Suprapubic skin (tissue), 4 donors: Measurements from ENCODE around the gene OR52A5. TPM values are rescaled to one million over a fixed set of nuclear protein-coding genes. Genes with fewer than 3 reads are reported as not detected.
"Not testable (repeated sequence)": the region's sequence is repeated elsewhere in the genome, so short reads cannot be mapped to it uniquely, and the experiment has no call there.

Experiments used
- DNase-seq, 2 donors: peaks; one replicate each; pipeline ENCODE4 v3.0.0-alpha.2; 2019; ENCODE audit warnings: low spot score in 2 of 2
- H3K27ac ChIP-seq: fragments of 200-600 bp; sonication (generic); one replicate; pipeline ENCODE4 v1.5.1; 2019
- H3K27me3 ChIP-seq: fragments of 200-600 bp; sonication (generic); one replicate; pipeline ENCODE4 v1.5.1; 2019
- H3K36me3 ChIP-seq: fragments of 200-600 bp; sonication (generic); one replicate; pipeline ENCODE4 v1.5.1; 2019
- H3K4me1 ChIP-seq: fragments of 200-600 bp; sonication (generic); one replicate; pipeline ENCODE4 v1.5.1; 2019
- H3K4me3 ChIP-seq: fragments of 200-600 bp; sonication (generic); one replicate; pipeline ENCODE4 v1.5.1; 2019; ENCODE audit warnings: mild to moderate bottlenecking
- H3K9me3 ChIP-seq: fragments of 200-600 bp; sonication (generic); one replicate; pipeline ENCODE4 v1.5.1; 2019
- EP300 ChIP-seq: sonication (generic); formaldehyde crosslinking; IDR thresholded peaks from one replicate; pipeline ENCODE4 v1.6.1; 2017; ENCODE audit warnings: antibody characterized with exemption
- POLR2A ChIP-seq, 2 donors: fragments of 450-650 bp; IDR thresholded peaks; one replicate each; pipeline ENCODE4 v1.6.1; 2017; ENCODE audit warnings: antibody characterized with exemption in 2 of 2, mild to moderate bottlenecking in 2 of 2, moderate library complexity in 2 of 2
- POLR2AphosphoS5 ChIP-seq, 3 donors: sonication (generic); formaldehyde crosslinking; IDR thresholded peaks; one replicate each; pipeline ENCODE4 v1.6.1; 2017; ENCODE audit warnings: antibody characterized with exemption in 3 of 3
- WGBS: methylation state at CpG from one replicate; pipeline ENCODE4 v1.1.5; 2018; 5-methylcytosine and 5-hydroxymethylcytosine counted together
- total RNA-seq, 4 donors: library from RNA; depleted of rRNA; stranded (reverse); fragments of >200 nt; gene quantifications; one replicate each; pipeline ENCODE4 v1.1.0, GENCODE V29; 2016
- TF ChIP-seq, protein P1 (sequence below), 2 donors: fragments of 200-600 bp in 1 of 2; fragments of 450-650 bp in 1 of 2; sonication (generic) in 1 of 2; IDR thresholded peaks; one replicate each; pipeline ENCODE4 v1.5.1; 2016 to 2019; ENCODE audit warnings: antibody characterized with exemption in 2 of 2, mild to moderate bottlenecking in 1 of 2, moderate library complexity in 1 of 2

OR52A5 gene
- not detected for total RNA-seq

DNA sequence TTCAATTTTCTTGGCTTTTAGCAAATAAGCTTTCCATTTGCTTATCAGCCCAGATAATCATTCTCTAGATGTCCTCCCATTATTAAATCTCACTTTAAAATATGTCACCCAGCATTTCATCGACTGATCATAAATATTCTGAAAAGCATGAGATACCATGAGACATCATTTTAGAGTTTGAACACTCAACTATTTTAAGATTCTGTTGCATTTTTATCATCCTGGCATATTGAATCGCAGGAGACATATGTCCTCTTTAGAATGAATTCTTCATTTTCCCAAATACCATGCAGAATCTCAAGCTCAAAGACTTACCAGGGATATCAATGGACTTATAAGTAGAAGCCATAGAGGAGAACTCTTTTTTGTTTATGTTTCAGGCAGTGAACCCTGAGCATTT, at the start of gene OR52A5:
TSS of gene OR52A5 (minus strand) at position 361 of the 400 bp plus-strand sequence. CDS start 5,714 bp downstream, outside the sequence.
- H3K36me3 ChIP-seq: no peaks in the 10 kb centered on the region
- WGBS: 86% methylated on average over 2 of the region's 2 CpGs
- H3K4me1 ChIP-seq: no peaks in the 10 kb centered on the region

DNA sequence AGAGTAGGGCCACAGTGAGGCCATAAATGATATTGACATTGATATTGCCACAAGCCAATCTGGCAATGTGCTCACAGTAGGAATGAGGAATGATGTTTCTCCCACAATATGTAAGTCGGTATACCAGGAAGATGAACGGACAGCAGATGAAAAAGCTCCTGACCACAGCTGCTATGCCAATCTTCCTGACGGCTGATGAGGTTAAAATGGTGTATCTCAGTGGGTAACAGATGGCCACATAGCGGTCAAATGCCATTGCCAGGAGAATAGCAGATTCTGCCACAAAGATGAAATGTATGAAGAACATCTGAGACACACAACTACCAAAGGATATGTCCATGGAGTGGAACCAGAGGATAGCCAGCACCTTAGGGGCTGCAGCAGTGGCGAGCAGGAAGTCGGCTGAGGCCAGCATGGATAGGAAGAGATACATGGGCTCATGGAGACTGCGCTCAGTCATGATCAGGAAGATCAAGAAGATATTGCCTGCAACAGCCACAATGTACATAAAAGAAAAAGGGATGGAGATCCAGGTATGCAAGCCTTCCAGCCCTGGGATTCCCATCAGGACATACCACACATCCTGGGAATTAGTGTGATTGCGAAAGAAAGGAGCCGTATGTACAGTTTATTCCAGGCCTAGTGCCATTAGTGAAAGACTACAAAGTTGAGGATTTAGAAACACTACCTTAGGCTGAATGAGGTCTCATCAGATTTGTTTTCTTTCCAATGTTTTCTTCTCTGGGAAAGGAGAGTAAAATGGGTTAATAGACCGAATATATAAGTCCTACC, 40.1 kb upstream of the OR52A5 start:
- Histone ChIP-seq H3K27ac (no peak overlapping the region), H3K9me3 (no peaks in the 10 kb centered on the region), H3K4me1 (no peaks in the 10 kb centered on the region), H3K27me3 (no peaks in the 10 kb centered on the region), H3K4me3 (no peak overlapping the region), H3K36me3 (no peaks in the 10 kb centered on the region)
- TF ChIP-seq EP300 (no peak), POLR2AphosphoS5 (IDR thresholded peaks at IDR 0.05) (no peak), POLR2A (IDR thresholded peaks at IDR 0.05) (no peak)
- TF ChIP-seq, protein P1, sequence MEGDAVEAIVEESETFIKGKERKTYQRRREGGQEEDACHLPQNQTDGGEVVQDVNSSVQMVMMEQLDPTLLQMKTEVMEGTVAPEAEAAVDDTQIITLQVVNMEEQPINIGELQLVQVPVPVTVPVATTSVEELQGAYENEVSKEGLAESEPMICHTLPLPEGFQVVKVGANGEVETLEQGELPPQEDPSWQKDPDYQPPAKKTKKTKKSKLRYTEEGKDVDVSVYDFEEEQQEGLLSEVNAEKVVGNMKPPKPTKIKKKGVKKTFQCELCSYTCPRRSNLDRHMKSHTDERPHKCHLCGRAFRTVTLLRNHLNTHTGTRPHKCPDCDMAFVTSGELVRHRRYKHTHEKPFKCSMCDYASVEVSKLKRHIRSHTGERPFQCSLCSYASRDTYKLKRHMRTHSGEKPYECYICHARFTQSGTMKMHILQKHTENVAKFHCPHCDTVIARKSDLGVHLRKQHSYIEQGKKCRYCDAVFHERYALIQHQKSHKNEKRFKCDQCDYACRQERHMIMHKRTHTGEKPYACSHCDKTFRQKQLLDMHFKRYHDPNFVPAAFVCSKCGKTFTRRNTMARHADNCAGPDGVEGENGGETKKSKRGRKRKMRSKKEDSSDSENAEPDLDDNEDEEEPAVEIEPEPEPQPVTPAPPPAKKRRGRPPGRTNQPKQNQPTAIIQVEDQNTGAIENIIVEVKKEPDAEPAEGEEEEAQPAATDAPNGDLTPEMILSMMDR (IDR thresholded peaks at IDR 0.05): no peak
- DNase-seq: no peak
- WGBS: 77% methylated on average over 10 of the region's 10 CpGs

More for the DNA sequence above, at the start of gene OR52A5:
- no peak for DNase-seq
- H3K27ac ChIP-seq: no peak within 1 kb of the TSS
- TF ChIP-seq POLR2A (IDR thresholded peaks at IDR 0.05): no peak
- TF ChIP-seq EP300: no peak
- TF ChIP-seq, protein P1 (IDR thresholded peaks at IDR 0.05): no peak
- no peak for TF ChIP-seq POLR2AphosphoS5 (IDR thresholded peaks at IDR 0.05)
- no peaks in the 10 kb centered on the region for H3K27me3 ChIP-seq
- H3K9me3 ChIP-seq: no peaks in the 10 kb centered on the region
- no peak within 1 kb of the TSS for H3K4me3 ChIP-seq

DNA sequence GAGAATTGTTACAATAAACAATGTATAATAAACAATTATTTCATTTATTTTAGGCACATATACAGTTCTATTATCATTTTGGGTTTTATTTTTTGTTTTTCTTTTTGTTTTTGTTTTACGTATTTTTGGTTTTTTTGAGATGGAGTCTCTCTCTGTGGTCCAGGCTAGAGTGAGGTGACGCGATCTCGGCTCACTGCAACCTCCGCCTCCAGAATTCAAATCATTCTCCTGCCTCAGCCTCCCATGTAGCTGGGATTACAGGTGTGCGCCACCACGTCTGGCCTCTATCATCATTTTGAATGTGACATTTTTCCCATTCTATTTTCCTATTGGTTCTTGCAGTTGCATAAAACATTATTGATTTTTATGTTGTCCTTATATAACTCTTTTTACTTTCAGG, 36.8 kb upstream of the OR52A5 start:
- H3K36me3 ChIP-seq: no peaks in the 10 kb centered on the region
- no peak overlapping the region for H3K27ac ChIP-seq
- no peaks in the 10 kb centered on the region for H3K4me1 ChIP-seq
- DNase-seq: no peak
- no peak overlapping the region for H3K4me3 ChIP-seq
- no peak for TF ChIP-seq POLR2A (IDR thresholded peaks at IDR 0.05)
- TF ChIP-seq, protein P1 (IDR thresholded peaks at IDR 0.05): no peak
- no peak for TF ChIP-seq EP300
- TF ChIP-seq POLR2AphosphoS5 (IDR thresholded peaks at IDR 0.05): no peak
- 92% methylated on average over 7 of the region's 7 CpGs for WGBS
- H3K27me3 ChIP-seq: no peaks in the 10 kb centered on the region
- H3K9me3 ChIP-seq: no peaks in the 10 kb centered on the region

DNA sequence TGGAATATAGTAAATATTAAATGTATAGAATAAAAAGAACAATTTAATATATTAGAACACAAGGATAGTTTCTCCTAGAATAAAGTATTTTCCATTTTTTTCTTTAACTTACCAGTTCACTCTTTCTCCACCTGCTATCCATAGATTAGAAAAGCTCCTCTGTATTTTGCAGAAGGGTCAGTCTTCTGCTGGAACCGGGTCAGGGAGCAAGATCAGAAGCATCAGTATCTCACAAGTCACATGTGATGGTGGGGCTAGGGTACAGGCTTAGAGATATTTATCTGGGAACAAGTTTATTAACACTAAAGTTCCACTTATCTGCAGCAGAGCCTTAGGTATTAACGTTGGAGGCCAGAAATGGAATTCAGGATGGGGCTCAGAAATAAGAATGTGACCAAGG, 33.7 kb upstream of the OR52A5 start:
- TF ChIP-seq POLR2A (IDR thresholded peaks at IDR 0.05) (no peak), POLR2AphosphoS5 (IDR thresholded peaks at IDR 0.05) (no peak), EP300 (no peak)
- TF ChIP-seq, protein P1 (IDR thresholded peaks at IDR 0.05): no peak
- H3K4me1 ChIP-seq: no peaks in the 10 kb centered on the region
- DNase-seq: no peak
- H3K4me3 ChIP-seq: no peak overlapping the region
- H3K36me3 ChIP-seq: no peaks in the 10 kb centered on the region
- no peaks in the 10 kb centered on the region for H3K27me3 ChIP-seq
- H3K9me3 ChIP-seq: no peaks in the 10 kb centered on the region
- no peak overlapping the region for H3K27ac ChIP-seq
- WGBS: 60% methylated on average over 2 of the region's 2 CpGs

DNA sequence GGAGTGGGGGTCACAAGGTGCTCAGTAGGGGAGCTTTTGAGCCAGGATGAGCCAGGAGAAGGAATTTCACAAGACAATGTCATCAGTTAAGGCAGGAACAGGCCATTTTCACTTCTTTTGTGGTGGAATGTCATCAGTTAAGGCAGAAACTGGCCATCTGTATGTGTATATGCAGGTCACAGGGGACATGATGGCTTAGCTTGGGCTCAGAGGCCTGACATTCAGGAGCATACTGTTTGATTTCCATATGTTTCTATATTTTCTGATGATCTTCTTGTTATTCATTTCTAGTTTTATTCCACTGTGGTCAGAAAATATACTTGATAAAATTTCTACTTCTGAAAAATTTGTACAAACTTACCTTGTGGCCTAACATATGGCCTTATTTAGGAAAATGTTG, 27.7 kb upstream of the OR52A5 start:
- H3K36me3 ChIP-seq, H3K27ac ChIP-seq, H3K9me3 ChIP-seq, H3K4me3 ChIP-seq, DNase-seq, H3K4me1 ChIP-seq, H3K27me3 ChIP-seq: not testable (repeated sequence)

DNA sequence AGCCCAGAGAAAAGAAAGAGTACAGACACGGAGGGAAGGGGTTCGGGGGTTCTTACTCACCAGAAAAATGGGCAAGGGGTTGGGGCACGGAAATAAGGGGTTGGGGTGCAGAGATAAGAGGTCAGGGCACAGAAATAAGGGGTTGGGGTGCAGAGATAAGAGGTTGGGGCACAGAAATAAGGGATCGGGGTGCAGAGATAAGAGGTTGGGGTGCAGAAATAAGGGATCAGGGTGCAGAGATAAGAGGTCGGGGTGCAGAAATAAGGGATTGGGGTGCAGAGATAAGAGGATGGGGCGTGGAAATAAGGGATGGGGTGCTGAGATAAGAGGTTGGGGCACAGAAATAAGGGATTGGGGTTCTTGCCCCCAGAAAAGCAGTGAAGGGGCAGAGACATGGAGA, 26.7 kb upstream of the OR52A5 start:
- DNase-seq, H3K9me3 ChIP-seq, H3K36me3 ChIP-seq, H3K27me3 ChIP-seq, H3K4me1 ChIP-seq, H3K27ac ChIP-seq, H3K4me3 ChIP-seq: not testable (repeated sequence)
- 73% methylated on average over 6 of the region's 6 CpGs for WGBS

DNA sequence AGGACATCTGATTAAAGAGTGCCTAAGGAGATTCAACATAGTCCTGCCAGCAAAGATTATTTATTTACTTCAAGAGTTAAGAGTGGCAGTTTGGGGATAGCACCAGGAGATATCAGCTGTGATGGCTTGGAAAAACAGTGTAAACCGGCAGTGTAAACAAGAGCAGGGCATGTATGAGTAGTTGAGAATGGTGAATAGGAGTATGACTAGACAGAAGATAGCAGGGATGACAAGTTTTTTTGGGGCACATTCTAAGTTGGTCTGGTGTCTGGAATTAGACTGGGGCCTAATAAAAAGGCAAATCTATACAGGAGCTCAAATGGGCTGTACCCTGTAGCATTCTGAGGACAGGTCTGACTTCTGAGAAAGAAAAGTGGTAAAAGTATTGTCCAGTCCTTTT, 22.9 kb upstream of the OR52A5 start:
- DNase-seq, H3K9me3 ChIP-seq, H3K4me1 ChIP-seq, H3K4me3 ChIP-seq, H3K27me3 ChIP-seq, H3K36me3 ChIP-seq, H3K27ac ChIP-seq: not testable (repeated sequence)
- 94% methylated on average over 1 of the region's 1 CpG for WGBS

DNA sequence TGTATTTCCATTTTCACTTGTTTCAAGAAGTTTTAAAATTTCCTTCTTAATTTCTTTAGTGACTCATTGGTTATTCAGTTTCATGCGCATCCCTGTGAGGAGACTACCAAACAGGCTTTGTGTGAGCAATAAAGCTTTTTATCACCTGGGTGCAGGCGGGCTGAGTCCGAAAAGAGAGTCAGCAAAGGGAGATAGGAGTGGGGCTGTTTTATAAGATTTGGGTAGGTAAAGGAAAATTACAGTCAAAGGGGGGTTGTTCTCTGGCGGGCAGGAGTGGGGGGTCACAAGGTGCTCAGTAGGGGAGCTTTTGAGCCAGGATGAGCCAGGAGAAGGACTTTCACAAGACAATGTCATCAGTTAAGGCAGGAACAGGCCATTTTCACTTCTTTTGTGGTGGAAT, 22.1 kb upstream of the OR52A5 start:
- H3K27me3 ChIP-seq, H3K36me3 ChIP-seq, H3K27ac ChIP-seq, DNase-seq, H3K4me3 ChIP-seq, H3K9me3 ChIP-seq, H3K4me1 ChIP-seq: not testable (repeated sequence)
- WGBS: 94% methylated on average over 4 of the region's 4 CpGs
